GM21367 (cell line): ENCODE data around the gene ABI1.

Source experiments
- ATAC-seq: cut with Tn5 transposase; IDR thresholded peaks from one replicate; pipeline ENCODE4 v1.9.1; 2021; ENCODE audit not compliant: unreplicated experiment

Gene ABI1

DNA sequence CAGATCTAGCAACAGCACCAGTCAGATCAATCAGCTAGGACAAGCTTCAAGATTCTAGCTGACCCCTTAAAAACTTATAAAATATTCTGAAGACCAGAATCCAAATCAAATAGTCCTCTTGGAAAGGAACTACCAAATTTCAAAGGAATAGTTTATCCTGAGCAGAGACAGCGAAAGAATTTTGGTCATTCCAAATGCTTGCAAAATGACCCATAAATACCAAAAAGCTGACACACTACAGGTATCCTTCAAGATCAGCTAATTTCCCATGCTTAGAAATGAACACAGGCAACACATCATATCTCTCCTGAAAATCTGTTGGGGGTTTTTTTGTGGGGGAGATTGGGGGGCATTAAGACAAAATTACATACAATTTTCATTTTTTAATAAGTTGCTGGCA, 84.5 kb downstream of the ABI1 start:
- no peak for ATAC-seq

DNA sequence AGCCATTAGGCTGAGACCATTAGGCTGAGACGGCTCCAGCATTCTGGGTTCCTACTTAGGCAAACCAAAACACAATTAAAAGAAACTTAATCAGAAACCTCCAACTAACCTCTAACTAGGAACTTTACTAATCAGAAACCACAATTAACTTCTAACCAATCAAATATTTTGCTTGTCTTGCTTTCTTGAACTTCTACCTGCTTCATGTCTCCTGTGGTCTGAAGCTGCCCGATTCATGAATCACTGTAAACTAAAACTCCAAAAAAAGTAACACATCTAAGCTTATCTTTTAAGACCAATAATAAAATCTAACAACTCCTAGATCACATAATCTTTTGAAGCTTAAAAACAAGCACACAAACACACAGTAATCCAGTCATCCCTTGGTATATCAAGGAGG, 87.1 kb downstream of the ABI1 start:
- no peak for ATAC-seq

DNA sequence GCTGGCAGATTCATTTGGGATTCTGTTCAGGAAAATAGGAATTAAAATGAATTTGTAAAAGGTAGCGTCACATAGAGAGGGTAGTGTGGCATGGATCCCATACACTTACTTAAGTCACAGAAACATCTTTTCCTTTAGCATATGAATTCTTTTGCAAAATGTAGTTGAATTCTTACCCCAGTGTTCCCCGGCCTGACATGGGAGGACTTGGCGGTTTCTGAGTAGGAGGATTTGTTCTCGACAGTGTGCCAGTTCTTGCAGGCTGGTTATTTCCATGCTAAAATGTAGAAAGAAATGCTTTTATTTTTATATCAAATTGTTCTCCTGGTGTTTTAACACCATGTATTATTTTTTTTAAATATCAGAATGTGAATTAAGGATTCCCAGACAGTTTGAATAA, 90.7 kb downstream of the ABI1 start:
- ATAC-seq = no peak

DNA sequence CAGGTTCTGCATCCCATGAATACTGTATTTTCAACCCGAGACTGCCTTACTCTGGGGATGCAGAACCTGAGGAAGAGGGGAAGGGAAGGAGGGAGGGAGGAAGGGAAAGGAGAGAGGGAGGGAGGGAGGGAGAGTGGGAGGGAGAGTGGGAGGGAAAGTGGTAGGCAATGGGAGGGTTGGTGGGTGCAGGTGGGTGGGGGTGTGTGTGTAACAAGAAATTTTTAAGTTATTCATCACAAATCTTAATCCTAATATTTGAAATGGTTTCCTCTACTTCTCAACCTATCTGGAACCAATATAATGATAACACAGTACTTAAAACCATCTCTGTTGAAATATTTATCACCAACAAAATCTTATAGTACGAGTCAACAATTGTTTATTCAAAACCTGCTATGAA, 95.2 kb downstream of the ABI1 start:
- ATAC-seq = no peak

DNA sequence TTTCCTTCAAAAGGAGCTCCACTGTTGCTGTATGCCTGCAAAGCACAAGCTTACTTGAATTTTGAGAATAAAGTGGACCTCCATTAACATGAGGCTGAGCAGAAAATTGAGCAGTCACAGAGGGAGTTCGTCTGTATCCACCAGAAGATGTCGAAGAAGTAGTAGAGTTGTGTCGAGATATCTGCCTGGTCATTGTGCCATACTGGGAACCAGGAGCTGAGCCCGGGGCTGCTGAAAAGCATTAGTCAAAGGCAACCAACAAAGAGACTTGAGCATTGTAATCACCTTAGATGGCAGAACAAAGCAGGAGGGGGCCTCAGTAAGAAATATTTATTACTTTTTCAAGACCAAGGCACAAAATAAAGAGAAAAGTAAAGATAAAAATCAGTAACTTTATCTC, 101.8 kb downstream of the ABI1 start:
- no peak for ATAC-seq

DNA sequence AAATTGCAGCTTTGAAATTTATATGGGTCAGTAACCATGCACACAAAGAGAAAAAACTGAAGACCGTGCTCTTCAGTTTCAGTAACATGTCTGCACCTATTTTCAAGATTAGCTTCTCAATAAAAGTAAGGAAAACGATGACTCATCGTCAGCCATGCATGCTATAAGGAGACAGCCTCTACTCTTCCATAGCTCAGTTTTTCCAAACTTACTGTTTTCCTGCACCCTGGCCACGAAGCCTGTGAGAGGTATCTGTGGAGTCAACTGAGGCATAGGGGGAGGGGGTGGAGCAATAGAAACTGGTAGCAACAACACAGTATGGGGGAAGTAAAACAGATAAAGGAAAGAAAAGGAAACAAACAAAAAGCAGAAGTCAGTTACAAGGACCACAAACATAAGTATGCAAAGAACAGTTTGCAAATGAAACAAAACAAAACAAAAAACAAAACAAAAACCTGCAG, 105.3 kb downstream of the ABI1 start:
- peak; percentile 93 for ATAC-seq

DNA sequence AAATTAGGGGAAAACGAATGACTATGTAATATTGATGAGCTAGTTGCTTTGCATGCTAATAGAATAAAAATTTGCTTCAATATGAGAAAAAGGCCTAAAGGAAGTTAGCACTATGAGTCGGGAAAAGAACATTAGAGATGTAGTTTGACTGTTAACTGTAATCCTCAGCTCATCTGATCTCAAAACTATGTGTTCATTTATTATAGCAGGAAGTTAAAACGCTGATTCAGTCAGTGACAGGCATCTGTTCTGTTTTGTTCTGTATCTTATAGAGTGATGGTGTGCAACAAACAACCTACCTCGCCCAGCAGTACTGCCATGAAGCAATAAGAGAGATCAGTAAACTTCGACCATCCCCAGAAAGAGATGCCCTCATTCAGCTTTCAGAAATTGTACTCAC, 114.7 kb downstream of the ABI1 start:
- no peak for ATAC-seq

DNA sequence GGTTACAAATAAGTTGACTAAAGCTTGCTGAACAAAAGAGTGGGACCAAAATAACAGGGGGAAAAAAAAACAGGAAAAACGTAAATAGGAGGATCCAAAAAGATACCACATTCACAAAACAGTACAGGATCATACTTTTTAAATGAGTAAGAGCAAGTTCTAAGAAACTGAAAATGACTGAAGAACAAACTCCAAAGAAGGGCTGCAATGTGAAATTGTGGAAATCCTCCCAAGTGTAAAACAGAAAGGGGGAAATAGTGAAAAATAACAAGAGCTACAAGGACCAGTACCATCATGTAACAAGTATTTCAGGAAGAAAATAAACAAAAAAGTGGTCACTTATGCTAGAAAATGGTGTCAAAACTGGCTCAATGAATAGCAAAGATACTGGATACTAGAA, 116.9 kb downstream of the ABI1 start:
- ATAC-seq = no peak

DNA sequence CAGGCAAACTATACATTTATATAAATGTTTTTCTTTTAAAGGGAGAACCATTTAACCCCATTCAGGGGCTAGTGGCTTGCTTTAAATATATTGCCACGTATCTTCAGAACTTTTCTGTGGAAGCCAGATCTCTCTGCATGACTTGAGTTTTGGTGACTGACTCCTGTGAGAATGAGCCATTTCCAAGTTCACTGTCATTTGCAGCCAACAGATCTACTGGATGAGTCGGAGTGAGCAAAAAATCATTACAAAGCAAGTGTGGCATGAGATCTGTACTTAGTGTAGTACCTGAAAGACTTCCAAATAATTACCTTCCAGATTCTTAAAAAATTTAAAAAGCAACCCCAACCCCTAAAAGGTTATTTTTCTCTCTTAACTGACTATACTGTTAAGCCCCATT, 117.7 kb downstream of the ABI1 start:
- ATAC-seq = no peak

DNA sequence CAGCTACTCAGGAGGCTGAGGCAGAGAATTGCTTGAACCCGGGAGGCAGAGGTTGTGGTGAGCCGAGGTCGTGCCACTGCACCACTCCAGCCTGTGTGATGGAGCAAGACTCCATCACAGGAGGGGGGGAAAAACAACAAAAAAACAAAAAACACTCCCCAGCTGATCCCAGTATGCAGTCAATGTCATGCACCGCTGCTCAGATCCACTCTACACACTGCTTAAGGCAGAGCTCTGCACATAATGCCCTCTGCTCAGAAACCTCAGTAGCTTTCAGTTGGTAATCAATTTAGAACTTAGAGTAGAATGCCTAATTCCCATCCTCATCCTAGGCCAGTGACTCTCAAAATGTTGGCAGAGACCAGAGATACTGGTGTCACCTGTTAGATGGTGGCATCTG, 119.4 kb downstream of the ABI1 start:
- no peak for ATAC-seq

DNA sequence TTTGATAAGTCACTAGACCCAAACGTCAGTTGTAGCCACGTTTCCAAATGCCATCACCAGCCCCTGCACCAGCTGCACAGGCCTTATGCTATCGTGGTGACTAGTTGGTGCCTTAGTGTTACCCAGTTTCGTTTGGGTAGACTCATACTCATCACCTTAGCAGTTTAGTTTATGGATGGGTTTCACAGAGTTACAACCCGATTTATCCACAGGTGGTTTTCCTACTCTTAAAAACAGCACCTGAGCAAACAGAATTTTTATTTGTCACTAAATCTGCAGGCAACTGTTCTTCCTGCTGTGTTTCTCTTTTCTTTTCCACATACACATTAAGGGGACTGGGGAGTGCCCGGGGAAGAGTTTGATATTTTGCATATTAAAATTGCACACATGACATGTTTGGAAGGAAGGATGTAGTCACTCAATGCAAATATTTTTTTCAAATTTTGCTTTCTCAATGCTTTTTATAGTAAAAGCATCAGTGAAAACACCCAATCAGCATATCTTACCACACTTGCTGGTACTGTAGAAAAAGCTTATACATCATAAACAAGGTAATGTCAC, 121.6 kb downstream of the ABI1 start:
- ATAC-seq = peak; percentile 28

DNA sequence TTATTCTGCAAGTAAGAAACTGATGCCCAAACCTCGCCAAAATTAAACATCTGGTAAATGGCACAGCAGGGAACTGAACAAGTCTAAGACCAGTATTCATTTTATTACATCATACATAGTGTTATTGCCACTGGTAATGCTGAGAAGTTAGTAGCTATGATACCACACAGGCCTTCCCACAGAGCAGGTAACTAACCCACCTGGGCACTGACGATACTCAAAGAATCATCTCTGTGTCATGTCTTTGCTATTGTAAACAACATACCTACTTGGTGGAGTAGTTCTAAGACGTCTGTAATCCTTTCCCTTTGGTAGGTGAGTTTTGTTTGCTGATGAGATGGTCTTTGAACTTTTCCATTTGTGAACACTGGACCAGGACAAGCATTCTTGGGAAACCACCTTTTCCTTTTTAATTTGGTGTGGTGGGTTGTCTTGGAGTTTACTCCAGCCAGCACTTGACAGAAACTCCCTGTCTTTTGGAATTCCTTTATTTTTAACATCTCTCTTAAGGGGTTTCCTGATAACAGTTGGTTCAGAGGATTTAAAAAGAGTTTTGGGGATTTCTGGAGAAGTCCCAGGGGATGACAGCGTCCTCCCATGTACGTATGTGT, 122.4 kb downstream of the ABI1 start:
- ATAC-seq = no peak

DNA sequence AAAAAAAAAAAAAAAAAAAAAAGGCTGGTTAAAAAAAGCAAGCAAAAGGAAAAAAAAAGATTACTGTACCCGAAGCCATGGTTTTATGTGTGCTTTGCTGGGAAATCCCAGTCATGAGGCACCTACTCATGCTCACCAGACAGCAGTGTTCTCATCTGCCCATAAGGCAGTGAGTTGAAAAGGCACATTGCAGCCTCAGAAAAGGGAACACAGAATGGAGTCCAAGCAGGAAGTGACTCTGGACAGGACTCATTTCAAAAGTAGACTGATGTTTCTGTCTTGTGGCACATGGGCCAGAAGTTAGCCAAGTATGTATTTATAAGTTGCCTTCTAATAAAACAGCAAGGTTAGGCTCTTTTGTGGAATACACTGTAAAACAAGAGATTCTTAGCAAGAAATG, 123.0 kb downstream of the ABI1 start:
- ATAC-seq = peak; percentile 66

DNA sequence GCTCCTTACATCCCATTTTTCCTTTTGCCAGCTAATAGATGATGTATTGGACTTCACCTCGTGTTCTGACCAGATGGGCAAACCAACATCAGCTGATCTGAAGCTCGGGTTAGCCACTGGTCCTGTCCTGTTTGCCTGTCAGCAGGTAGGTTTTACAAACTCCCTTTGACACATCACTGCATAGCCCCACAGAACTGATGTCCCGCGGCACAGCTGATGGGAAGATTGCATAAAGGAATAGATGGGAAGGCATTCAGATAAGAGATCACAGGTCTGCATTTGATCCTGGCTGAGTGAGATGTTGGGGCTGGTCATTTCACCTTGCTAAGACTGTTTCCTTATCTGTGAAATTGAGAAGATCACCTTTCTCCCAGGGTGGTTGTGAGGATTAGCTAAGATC, 125.3 kb downstream of the ABI1 start:
- no peak for ATAC-seq

DNA sequence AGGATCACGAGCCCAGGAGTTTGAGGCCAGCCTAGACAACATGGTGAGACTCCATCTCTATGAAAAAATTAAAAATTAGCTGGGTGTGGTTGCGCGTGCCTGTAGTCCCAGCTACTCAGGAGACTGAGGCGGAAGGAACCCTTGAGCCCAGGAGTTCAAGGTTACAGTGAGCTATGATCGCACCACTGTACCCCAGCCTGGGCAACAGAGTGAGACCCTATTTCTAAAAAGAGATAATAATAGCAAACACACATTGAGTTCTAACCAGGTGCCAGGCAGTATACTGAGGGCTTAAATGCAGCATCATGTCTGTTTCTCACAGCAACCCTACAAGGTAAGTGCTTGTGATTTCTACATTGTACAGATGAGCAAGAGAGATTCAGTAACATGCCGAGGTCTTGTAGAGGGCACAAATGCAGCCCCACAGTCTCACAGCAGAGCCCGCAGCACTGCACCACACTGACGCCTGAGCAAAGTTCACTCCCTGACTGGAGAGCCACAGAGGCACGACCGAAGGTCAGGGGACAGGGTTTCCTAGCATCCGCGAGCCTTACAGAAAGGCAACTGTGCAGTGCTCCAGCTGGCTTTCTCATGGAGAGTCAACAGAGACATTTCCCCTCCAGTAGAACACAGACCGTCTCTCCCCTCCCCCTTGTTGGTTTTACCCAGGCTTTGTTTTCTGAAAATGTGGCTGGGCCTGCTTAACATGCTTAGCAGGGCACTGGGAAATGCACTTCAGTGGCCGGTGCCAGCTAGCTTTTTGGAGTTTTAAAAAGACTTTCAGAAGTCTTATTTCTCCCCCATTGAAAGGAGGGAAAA, 126.8 kb downstream of the ABI1 start:
- no peak for ATAC-seq

DNA sequence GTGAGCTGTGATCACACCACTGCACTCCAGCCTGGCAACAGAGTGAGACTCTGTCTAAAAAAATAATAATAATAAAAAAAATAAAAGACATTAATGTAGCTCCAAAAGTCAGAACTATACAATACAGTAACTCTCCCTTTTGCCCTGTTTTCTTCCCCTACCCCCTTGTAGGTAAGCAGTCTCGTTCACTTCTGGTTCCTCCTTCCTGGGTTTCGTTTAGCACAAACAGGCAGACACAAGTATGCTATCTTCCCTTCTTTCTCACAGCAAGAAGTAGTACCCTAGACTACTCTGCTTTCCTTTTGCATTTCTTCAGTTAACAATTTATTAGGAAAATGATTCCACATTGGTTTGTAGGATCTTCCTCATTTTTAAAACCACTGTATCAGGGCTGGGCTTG, 130.2 kb downstream of the ABI1 start:
- no peak for ATAC-seq

DNA sequence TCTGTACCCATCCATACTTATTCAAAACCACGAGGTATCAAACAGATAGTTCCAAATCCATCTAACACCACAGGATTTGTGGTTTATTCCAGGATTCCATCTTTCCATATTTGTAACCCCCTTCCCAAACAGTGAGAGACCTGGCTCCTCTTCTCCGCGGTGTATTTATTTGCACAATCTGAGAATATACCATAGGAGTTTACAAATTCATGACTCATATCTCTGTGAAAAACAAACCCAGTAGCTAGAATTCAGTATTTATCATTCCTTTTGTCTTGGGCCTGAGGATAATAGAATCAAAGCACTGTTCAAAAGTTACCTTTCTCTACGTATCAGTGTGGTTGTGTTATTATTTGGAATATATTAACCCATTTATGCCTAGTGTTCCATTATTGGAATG, 131.4 kb downstream of the ABI1 start:
- no peak for ATAC-seq

DNA sequence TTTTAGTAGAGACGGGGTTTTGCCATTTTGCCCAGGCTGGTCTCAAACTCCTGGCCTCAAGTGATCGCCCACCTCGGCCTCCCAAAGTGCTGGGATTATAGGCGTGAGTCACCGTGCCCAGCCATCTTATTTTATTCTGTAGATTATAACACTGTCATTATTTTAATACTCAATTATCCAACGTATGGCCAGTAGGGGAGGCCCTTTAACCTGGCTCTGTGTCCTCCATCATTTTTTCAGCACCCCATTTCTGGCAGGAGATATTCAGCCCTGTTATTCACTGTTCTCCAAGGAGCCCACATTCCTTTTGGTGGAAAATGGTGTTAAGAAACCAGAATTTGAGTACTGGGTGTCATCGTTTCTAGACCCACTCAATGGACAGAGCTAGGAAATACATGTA, 131.8 kb downstream of the ABI1 start:
- ATAC-seq = no peak

DNA sequence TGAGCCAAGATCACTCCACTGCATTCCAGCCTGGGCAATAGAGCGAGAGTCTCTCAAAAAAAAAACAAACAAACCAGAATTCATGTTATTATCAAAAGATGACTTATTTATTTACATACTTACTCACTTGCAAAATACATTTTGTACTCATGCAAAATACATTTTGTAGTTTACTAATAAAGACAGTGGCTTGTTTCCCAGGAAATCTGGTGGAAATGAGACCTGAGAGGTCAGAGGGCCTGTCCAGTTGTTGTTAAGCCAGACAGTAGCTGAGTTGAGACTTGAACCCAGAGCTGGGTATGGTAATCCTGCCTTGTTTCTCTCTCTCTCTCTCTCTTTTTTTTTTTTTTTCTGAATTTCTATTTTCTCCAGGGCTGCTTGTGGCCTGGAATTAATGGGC, 133.8 kb downstream of the ABI1 start:
- ATAC-seq = no peak

DNA sequence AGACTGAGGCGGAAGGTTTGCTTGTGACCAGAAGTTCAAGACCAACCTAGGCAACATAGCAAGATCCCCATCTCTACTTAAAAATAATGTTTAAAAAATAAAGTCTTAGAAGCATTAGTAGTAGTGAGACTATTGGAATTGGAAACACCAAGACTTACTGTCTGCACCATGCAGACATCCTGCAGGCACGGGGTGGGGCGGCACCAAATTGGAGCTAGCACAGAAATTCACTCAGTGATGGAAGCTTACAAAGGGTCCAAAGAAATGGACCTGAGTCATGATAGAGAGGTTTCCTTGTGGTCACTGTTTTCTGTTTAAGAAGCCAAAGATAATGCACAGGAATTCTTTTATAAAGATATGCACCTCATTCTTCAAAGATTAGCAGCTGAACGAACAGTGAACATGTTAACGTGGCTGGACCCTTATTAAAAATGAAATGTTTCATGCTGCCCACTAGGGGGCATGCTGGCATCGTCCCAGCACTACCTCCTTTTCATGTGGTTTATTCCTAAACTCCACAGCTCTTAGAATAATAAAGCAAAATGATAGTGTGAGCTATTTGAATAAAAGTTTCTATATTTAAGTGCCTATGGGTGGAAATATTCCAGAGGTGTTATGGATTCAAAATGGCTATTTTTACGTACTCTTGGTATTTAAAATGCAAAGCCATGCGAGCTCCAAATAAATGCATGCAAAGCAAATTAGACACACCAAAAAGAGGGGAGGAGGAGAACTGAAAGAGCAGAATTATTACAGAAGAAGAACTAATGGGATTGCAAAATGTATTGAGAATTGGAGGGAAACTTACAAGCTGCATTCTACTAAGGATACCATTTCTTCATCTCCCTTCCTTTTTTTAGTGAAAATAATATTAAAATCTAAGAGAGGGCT, 134.7 kb downstream of the ABI1 start:
- no peak for ATAC-seq

DNA sequence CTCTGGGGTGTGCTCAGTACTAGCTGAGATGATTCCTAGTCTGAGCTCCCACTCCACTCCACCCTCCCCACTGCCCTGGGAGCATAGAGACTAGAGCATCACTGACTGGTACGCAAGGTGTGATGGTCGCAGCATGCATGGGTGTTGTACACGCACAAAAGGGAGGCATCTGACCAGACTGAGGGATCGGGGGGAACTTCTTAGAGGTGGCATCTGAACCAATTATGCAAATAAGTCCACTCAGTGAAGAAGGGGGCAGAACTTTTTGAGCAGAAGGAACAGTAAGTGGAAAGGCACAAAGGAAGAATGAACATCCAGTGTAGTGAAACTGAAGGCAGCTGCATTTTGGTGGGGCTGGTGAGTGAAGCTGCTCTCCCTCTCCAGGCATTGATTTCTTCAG, 137.7 kb downstream of the ABI1 start:
- ATAC-seq = no peak
